ENCODE measurements around the gene PRDM12.

Gene PRDM12

GRCh38 chr9:130729145-130729544 is 64.8 kb downstream of the PRDM12 start:
- no peaks in the 10 kb centered on the region for H3K36me3 ChIP-seq (ENCODE audit: insufficient read depth, low read length)
- H3K27me3 ChIP-seq (ENCODE audit: insufficient read depth, low read length): no peaks in the 10 kb centered on the region
- H3K4me3 ChIP-seq (ENCODE audit: low read depth, low read length): 0 out of 2 replicates have a peak overlapping the region, but pooled peaks have one; percentile 1
- no peak overlapping the region for H2AFZ ChIP-seq (ENCODE audit: low read length, unreplicated experiment)
- peak overlapping the region; percentile 85 for H3K27ac ChIP-seq (ENCODE audit: low read depth, low read length)
- H3K4me1 ChIP-seq (ENCODE audit: control insufficient read depth, insufficient read depth, low read length, unreplicated experiment): peaks cover 35% of the 10 kb centered on the region
- H3K79me2 ChIP-seq (ENCODE audit: control insufficient read depth, insufficient read depth, low read length, unreplicated experiment): peaks cover 48% of the 10 kb centered on the region

DNA sequence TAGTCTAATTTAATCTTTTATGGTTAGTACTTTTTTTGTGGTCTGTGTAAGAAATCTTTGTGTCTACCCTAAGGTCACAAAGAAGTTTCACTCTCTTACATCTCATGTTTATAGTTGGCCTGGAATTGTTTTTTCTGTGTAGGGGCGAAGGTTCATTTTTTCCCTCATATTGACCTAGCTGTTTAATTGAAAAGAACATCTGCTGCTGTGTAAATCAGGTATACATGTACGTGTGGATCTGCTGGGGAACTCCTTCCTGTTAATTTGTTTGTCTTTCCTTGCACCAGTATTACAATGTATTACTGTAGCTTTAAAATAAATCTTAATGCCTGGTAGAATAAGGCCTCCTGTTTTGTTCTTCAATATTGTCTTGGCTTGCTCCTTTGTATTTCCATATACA is 67.0 kb downstream of the PRDM12 start:
- Histone ChIP-seq H3K36me3 (ENCODE audit: insufficient read depth, low read length) (no peaks in the 10 kb centered on the region), H2AFZ (ENCODE audit: low read length, unreplicated experiment) (no peak overlapping the region), H3K27ac (ENCODE audit: low read depth, low read length) (no peak overlapping the region), H3K4me3 (ENCODE audit: low read depth, low read length) (no peak overlapping the region), H3K4me1 (ENCODE audit: control insufficient read depth, insufficient read depth, low read length, unreplicated experiment) (peaks cover 35% of the 10 kb centered on the region), H3K79me2 (ENCODE audit: control insufficient read depth, insufficient read depth, low read length, unreplicated experiment) (peaks cover 56% of the 10 kb centered on the region), H3K27me3 (ENCODE audit: insufficient read depth, low read length) (no peaks in the 10 kb centered on the region)

DNA sequence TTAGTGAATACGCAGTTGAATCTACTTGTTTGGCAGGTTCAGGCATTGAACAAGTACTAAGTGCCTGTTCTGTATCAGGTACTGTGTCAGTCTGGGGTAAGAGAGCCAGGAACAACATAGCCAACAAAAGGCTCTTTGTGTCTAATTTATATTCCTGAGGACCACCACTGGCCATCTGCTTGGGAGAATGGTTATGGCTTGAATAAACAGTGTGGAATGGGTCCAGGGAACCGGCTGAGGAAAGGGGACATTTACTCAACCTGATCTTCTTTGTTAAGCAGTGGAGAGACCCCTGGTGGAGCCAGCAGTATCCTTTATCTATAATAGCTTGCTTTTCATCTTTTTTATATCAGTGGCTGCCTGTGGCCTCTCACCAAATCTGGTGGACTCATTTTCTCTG is 67.7 kb downstream of the PRDM12 start:
- Histone ChIP-seq H3K36me3 (ENCODE audit: insufficient read depth, low read length) (no peaks in the 10 kb centered on the region), H3K27ac (ENCODE audit: low read depth, low read length) (peak overlapping the region; percentile 60), H3K27me3 (ENCODE audit: insufficient read depth, low read length) (no peaks in the 10 kb centered on the region), H3K79me2 (ENCODE audit: control insufficient read depth, insufficient read depth, low read length, unreplicated experiment) (peaks cover 53% of the 10 kb centered on the region), H3K4me1 (ENCODE audit: control insufficient read depth, insufficient read depth, low read length, unreplicated experiment) (peaks cover 35% of the 10 kb centered on the region), H3K4me3 (ENCODE audit: low read depth, low read length) (no peak overlapping the region), H2AFZ (ENCODE audit: low read length, unreplicated experiment) (no peak overlapping the region)

Data from ACC112 (cell line).